ENCODE measurements around the gene PLA2G15.

PLA2G15 gene

GRCh38 chr16:68244903-68245853 lies at the start of gene PLA2G15:
Gene PLA2G15 (plus strand): TSS chr16:68245373. CDS start chr16:68245427, 54 bp downstream.
- peak within 1 kb of the TSS; percentile 81 for H3K4me3 ChIP-seq (ENCODE audit: low read depth, low read length)

GRCh38 chr16:68197250-68197649 lies 47.9 kb upstream of the PLA2G15 start:
- H3K4me3 ChIP-seq (ENCODE audit: low read depth, low read length), result no peak overlapping the region

- no peak overlapping the region for H3K4me3 ChIP-seq (ENCODE audit: low read depth, low read length)
Observed at GRCh38 chr16:68200088-68200783, 44.9 kb upstream of the PLA2G15 start.

GRCh38 chr16:68202091-68202519 lies 43.1 kb upstream of the PLA2G15 start:
- H3K4me3 ChIP-seq (ENCODE audit: low read depth, low read length), result no peak overlapping the region

- no peak overlapping the region for H3K4me3 ChIP-seq (ENCODE audit: low read depth, low read length)
Observed at GRCh38 chr16:68206245-68206644, 38.9 kb upstream of the PLA2G15 start.

- no peak overlapping the region for H3K4me3 ChIP-seq (ENCODE audit: low read depth, low read length)
Observed at GRCh38 chr16:68214726-68215125, 30.4 kb upstream of the PLA2G15 start.

GRCh38 chr16:68215302-68215701 lies 29.9 kb upstream of the PLA2G15 start:
- H3K4me3 ChIP-seq (ENCODE audit: low read depth, low read length), result no peak overlapping the region

GRCh38 chr16:68216240-68216639 lies 28.9 kb upstream of the PLA2G15 start:
- no peak overlapping the region for H3K4me3 ChIP-seq (ENCODE audit: low read depth, low read length)

GRCh38 chr16:68217506-68217905 lies 27.7 kb upstream of the PLA2G15 start:
- no peak overlapping the region for H3K4me3 ChIP-seq (ENCODE audit: low read depth, low read length)

- H3K4me3 ChIP-seq (ENCODE audit: low read depth, low read length), result no peak overlapping the region
Observed at GRCh38 chr16:68219725-68220351, 25.3 kb upstream of the PLA2G15 start.

GRCh38 chr16:68223072-68223471 lies 22.1 kb upstream of the PLA2G15 start:
- no peak overlapping the region for H3K4me3 ChIP-seq (ENCODE audit: low read depth, low read length)

GRCh38 chr16:68226116-68226515 lies 19.1 kb upstream of the PLA2G15 start:
- H3K4me3 ChIP-seq (ENCODE audit: low read depth, low read length), result no peak overlapping the region

- H3K4me3 ChIP-seq (ENCODE audit: low read depth, low read length), result no peak overlapping the region
Observed at GRCh38 chr16:68227183-68227793, 17.9 kb upstream of the PLA2G15 start.

- no peak overlapping the region for H3K4me3 ChIP-seq (ENCODE audit: low read depth, low read length)
Observed at GRCh38 chr16:68227850-68228553, 17.2 kb upstream of the PLA2G15 start.

GRCh38 chr16:68228652-68229051 lies 16.5 kb upstream of the PLA2G15 start:
- H3K4me3 ChIP-seq (ENCODE audit: low read depth, low read length), result no peak overlapping the region

GRCh38 chr16:68229431-68230175 lies 15.6 kb upstream of the PLA2G15 start:
- no peak overlapping the region for H3K4me3 ChIP-seq (ENCODE audit: low read depth, low read length)

GRCh38 chr16:68230176-68230571 lies 15.0 kb upstream of the PLA2G15 start:
- H3K4me3 ChIP-seq (ENCODE audit: low read depth, low read length), result no peak overlapping the region

- no peak overlapping the region for H3K4me3 ChIP-seq (ENCODE audit: low read depth, low read length)
Observed at GRCh38 chr16:68230956-68231355, 14.2 kb upstream of the PLA2G15 start.

GRCh38 chr16:68231384-68232136 lies 13.6 kb upstream of the PLA2G15 start:
- H3K4me3 ChIP-seq (ENCODE audit: low read depth, low read length), result no peak overlapping the region
